Raji (cell line): ENCODE results near the gene LDHA.

Experiments
- POLR2A ChIP-seq: IDR thresholded peaks from 2 replicates; pipeline ENCODE4 v1.6.1; 2011; ENCODE audit warnings: low read depth, low read length, control low read depth; ENCODE audit not compliant: insufficient read depth

LDHA gene

DNA sequence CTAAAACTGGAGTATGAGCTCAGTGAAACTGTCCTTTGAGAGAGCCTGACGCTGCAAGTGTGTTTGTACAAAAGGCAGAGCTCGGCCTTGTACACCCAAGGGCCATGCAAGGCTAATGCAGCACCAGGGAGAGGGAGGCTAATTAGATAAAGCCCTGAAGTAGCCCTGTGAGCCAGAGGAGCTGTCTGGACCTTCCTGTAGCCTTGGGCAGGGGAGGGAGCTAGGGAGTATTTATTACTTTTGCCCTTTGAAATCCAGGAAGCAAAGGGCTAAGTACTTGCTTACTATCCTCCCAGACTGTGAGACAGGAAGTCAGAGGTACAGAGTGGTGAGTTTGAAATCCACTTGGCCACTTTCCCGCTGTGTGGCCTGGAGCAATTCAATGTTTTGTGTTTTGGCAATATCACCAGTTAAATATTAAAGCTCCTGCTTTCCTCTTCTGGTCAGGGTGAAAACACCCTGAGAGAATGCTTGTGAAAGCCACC lies 10.2 kb upstream of the LDHA start:
- no peak for TF ChIP-seq POLR2A

- TF ChIP-seq POLR2A = no peak
Measured at GRCh38 chr11:18390088-18390487, 4.3 kb upstream of the LDHA start.

DNA sequence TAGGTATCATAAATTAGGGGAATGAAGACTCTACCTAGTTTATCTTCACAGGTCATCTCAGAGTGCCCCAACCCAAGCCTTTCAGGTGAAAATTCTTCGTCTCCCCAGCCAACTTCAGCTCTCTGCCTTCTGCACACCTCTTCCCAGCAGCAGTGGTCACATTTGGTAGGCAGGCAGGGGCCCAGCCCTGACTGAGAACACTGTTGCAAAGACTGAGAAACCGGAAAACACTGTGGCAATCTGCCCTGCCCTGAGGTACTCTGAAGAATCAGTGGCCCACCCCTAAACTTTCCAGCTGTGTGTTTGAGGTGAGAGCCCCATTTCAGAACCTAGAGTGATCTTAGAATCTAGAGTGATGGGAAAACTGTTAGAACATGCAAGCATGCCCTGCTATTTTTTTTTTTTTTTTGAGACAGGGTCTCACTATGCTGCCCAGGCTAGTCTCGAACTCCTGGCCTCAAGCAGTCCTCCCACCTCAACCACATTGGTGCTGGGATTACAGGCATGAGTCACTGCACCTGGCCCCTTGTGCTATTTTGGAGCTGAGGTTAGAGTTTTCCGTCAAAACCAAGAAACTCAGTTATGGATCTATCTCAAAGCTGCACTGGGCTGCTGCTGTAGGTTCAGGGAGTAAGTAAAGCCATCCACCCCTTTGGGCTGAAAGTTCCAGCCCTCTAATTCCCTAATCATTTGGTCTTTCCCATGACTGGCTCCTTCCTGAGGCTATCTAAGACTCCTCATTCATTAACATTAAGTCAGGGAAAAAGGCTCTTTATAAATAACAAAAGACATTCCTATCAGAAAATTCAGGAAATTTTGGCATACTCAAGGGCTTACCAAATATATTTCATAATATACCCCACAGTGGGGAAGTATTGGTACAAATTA lies 1.7 kb upstream of the LDHA start:
- no peak for TF ChIP-seq POLR2A

DNA sequence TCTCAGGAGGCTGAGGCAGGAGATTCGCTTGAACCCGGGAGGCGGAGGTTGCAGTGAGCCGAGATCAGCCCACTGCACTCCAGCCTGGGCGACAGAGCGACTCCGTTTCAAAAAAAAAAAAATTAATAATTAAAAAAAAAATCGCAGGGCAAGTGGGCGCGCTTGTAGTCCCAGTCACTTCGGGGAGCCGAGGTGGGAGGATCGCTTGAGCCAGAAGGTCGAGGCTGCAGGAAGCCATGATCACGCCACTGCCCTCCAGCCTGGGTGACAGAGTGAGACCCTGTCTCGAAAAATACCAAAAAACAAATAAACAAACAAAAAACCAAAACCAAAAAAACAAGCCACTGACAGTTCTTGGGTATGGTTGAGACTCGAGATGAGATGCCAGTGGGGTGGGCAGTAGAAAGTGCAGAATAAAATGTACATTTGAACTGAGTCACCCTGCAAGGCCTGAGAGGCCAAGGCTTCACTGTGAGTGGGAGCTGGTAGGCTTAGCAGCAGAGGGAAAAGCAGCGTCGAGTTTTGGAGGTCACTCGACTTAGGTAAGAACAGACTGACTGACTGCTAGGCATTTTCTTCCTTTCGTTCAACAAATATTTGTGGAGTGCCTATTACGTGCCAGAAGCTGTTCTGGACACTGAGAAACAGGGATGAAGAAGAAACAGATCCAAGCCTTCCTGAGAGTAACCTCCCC lies 635 bp upstream of the LDHA start:
- no peak for TF ChIP-seq POLR2A

DNA sequence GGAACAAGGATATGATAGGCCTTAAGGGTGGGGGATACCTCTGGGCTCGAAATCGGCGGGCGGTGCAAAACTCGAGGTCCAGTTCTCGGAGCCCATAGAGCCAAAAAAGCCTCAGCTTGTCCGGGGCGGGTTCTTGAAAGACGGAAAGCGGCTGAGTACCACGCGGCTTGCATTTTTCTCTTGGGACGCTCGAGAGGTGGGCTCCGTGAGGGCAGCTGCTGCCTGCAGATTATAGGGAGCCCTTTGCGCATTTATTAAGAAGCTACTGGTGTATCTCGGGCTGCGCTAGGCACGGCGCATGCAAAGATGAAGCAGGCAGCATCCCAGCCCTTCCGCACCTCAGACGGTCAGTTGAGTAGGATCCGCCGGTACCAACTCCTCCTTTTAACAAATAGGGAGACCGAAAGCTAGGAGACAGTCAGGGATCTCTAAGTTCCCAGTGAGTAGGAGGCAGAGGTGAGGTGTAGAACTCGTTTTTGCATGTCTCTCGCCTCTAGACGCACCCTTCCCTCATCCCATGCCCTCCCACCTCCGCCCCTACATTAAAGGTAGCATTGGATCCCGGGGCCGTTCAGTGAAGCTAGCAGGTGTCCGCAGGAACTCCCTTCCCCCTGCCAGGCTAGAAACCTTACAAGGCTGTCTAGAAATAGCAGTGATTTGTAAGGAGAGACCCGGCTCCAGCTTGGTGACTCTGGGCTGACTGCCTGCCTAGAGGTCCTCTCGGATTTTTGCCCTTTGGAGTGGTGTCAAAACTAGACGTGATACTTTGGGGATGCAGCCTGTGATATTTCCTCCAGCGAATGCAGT lies 768 bp downstream of the LDHA start:
- no peak for TF ChIP-seq POLR2A

- peak; percentile 86 for TF ChIP-seq POLR2A
Measured at GRCh38 chr11:18395735-18396504, 1.6 kb downstream of the LDHA start.

GRCh38 chr11:18397921-18398320 lies 3.6 kb downstream of the LDHA start:
- no peak for TF ChIP-seq POLR2A

GRCh38 chr11:18404062-18404461 lies 9.7 kb downstream of the LDHA start:
- TF ChIP-seq POLR2A = no peak

DNA sequence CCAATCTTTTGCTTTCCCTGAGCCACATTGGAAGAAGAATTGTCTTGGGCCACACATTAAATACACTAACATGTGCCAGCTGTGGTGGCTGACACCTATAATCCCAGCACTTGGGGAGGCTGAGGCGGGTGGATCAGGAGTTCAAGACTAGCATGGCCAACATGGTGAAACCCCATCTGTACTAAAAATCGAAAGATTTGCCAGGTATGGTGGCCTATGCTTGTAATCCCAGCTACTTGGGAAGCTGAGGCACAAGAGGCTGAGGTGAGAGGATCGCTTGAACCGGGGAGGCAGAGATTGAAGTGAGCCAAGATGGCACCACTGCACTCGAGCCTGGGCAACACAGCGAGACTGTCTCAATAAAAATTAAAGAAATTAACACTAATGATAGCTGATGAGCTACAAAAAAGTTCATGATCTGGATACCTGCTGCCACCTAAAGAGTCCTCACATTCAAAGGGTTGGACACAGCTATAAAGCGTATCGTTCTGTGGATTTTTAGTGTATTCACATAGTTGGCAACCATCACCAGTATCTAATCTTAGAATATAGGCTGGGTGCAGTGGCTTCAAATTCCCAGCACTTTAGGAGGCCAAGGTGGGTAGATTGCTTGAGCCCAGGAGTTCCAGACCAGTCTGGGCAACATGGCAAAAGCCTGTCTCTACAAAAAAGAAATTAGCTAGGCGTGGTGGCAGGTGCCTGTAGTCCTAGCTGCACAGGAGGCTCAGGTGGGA lies 14.4 kb downstream of the LDHA start:
- 0 out of 2 replicates have a peak, but pooled peaks have one; percentile 14 for TF ChIP-seq POLR2A

- TF ChIP-seq POLR2A = no peak
Measured at GRCh38 chr11:18416459-18416858, 22.1 kb downstream of the LDHA start.

- TF ChIP-seq POLR2A = no peak
Measured at GRCh38 chr11:18419040-18419439, 24.7 kb downstream of the LDHA start.

DNA sequence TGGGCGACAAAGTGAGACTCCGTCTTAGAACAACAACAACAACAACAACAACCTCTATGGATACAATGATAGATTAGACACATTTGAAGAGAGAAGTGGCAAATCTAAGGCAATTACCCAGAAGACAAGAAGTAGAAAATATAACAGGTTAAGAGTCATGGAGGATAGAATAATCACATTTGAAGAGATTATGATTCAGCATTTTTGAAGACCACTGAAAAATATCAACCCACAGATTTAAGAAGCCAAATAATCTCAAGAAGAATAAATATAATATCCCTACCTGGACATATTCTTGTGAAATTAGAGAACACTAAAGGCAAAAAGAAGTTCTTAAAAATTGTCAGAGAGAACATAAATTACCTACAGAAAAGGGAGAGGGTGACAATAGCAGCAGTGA lies 25.7 kb downstream of the LDHA start:
- TF ChIP-seq POLR2A = no peak

GRCh38 chr11:18427240-18427639 lies 32.9 kb downstream of the LDHA start:
- no peak for TF ChIP-seq POLR2A

DNA sequence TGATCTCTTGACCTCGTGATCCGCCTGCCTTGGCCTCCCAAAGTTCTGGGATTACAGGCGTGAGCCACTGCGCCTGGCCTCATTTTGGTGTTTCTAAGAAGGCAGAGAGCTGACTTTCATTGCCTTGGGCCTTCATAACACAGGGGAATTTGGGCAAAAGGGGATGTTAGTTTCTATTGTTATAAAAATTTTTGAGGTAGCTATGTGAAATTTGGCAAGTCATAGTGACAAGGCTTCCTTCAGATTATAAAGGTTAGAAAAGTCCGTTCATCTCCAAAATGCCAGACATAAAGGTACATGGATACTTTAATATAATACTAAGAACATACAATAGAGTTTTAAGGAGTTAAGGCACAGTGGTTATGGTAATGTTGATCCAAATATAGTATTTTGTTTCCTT lies 35.0 kb downstream of the LDHA start:
- no peak for TF ChIP-seq POLR2A
